ENCODE data around the gene PLEKHG3.

- TF ChIP-seq ETS1 (IDR thresholded peaks at IDR 0.05) (no peak), REST (IDR thresholded peaks at IDR 0.05; ENCODE audit: unreplicated experiment) (no peak), CTCF (conservative IDR thresholded peaks at IDR 0.05; ENCODE audit: low read depth in 2 of 2) (no peak; a peak in 1 of 4 replicates), POLR2AphosphoS5 (IDR thresholded peaks at IDR 0.05; ENCODE audit: low read depth) (no peak), EZH2 (IDR thresholded peaks at IDR 0.05; ENCODE audit: low read depth, unreplicated experiment) (no peak), EZH2phosphoT487 (IDR thresholded peaks at IDR 0.05; ENCODE audit: unreplicated experiment) (no peak), CREB1 (CRISPR knock-in tag; IDR thresholded peaks at IDR 0.05; ENCODE audit: low read depth) (no peak), JUNB (IDR thresholded peaks at IDR 0.05; ENCODE audit: unreplicated experiment) (no peak), ZNF114 (CRISPR knock-in tag; IDR thresholded peaks at IDR 0.05) (no peak), NANOG (IDR thresholded peaks at IDR 0.05; ENCODE audit: borderline replicate concordance) (no peak), ZNF462 (CRISPR knock-in tag; IDR thresholded peaks at IDR 0.05) (no peak)
Measured at GRCh38 chr14:64774272-64774671, 70.0 kb downstream of the PLEKHG3 start.
